Lower leg skin (tissue), 3 donors: ENCODE data around the gene DOCK9.

Source experiments
- POLR2A ChIP-seq, 2 donors: fragments of 450-650 bp; IDR thresholded peaks; one replicate each; pipeline ENCODE4 v1.6.1; 2016 to 2017; ENCODE audit warnings: antibody characterized with exemption in 2 of 2, mild to moderate bottlenecking in 1 of 2, moderate library complexity in 1 of 2
- TF ChIP-seq, protein P1 (sequence below), 3 donors: fragments of 450-650 bp; IDR thresholded peaks; one replicate each; pipeline ENCODE4 v1.5.1; 2016; ENCODE audit warnings: antibody characterized with exemption in 3 of 3, mild to moderate bottlenecking in 3 of 3, moderate library complexity in 2 of 3

DNA sequence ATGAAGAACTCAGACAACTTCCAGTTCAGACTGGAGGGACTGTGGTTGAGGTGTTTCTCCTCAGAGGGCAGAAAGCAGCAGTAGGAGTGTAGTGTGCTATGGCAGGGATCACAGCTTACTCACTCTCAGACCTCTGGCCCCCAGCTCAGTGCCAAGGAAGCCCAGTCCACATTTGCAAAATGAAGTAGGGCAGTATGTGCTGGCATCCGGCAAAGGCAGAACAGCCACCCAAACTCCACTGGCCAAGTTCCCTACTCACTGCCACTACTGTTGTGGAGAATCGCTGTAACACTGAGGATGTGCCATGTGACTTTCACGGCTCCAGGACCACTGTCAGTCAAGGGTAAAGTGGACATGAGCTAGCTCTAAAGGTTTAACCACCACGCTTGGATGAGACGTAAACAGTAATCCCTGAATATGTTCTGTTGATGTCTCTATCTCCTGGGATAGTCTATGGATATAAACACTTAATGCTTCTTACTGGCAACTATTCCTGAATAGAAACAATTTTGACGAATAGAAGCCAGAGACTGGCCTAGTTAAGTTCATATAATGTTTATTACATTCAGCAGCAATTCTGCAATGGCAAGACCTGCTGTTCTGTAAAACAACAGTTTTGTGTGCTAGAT lies 158.4 kb downstream of the DOCK9 start:
- TF ChIP-seq, protein P1, sequence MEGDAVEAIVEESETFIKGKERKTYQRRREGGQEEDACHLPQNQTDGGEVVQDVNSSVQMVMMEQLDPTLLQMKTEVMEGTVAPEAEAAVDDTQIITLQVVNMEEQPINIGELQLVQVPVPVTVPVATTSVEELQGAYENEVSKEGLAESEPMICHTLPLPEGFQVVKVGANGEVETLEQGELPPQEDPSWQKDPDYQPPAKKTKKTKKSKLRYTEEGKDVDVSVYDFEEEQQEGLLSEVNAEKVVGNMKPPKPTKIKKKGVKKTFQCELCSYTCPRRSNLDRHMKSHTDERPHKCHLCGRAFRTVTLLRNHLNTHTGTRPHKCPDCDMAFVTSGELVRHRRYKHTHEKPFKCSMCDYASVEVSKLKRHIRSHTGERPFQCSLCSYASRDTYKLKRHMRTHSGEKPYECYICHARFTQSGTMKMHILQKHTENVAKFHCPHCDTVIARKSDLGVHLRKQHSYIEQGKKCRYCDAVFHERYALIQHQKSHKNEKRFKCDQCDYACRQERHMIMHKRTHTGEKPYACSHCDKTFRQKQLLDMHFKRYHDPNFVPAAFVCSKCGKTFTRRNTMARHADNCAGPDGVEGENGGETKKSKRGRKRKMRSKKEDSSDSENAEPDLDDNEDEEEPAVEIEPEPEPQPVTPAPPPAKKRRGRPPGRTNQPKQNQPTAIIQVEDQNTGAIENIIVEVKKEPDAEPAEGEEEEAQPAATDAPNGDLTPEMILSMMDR (IDR thresholded peaks at IDR 0.05) = no peak
- TF ChIP-seq POLR2A (IDR thresholded peaks at IDR 0.05) = no peak
